Activated CD8-positive, alpha-beta memory T cell treated with anti-CD3 and anti-CD28 coated beads, Interleukin-2, amount 50 U/mL, for 4 hours (primary cell): ENCODE results near the gene IGF1R.

ENCODE experiments used
- DNase-seq: peaks from one replicate; pipeline ENCODE4 v3.0.0-alpha.2; 2020

The IGF1R gene

DNA sequence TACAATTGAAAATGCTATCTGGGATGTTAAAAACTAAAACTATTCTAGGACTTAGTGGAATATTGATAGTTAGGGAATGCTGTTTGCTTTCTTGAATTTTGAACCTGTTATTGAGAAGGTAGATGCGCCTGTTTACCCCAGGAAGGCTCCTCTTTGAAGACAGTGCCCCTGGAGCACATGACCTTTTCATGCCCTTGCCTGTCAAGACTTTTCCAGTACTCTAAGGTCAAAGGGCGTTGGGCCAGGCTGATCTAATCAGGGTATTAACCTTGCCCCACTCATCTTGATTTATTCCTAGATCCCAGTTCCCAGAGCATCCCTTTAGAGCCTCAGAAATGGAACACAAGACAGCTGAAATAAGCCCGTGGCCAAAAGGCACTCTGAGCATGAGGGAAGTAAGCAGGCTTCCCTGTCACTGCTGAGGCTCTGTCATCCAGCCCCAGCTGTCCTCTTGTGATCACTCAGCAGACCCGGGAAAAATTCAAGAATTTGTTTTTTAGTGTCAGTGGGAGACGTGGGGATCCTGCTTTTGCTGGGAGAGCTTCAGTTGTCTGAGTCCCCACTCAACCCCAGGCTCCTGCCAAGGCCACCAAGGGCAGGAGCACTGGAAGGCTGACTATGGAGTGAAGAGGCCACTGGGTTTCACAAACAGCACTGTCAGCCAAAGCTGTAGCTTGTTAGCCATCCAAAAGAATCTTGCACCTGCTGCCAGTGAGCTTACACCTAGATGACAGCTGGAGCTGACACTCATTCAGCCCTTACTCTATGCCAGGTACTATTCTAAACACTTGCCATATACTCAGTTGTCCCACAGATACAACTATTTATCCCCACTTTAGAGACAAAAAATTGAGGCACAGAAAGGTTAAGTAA is 190.3 kb downstream of the IGF1R start:
- no peak for DNase-seq

DNA sequence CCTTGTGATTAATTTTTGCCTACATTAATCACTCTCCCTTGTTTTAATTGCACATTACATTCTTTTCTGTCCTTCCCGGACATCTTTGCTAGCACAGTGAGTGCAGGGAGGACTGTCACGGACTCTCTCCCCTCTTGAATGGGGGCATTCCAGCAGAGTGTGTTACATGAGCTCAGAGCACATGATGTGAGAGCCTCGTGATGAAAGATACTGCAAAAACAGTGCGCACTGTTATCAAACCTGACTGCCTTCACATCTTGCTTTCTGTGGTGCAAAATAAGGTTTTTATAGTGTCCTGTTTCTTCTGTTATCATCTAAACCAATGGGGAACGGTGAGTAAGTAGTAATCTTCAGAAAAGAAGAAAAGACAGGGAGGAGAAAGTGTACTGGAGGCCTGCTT is 191.7 kb downstream of the IGF1R start:
- DNase-seq = no peak

- no peak for DNase-seq
These were observed 193.2 kb downstream of the IGF1R start for GRCh38 chr15:98841419-98841970.

- DNase-seq = no peak
These were observed 194.0 kb downstream of the IGF1R start for GRCh38 chr15:98842192-98842972.

- DNase-seq = no peak
These were observed 194.6 kb downstream of the IGF1R start for GRCh38 chr15:98842973-98843285.

- DNase-seq = no peak
These were observed 195.5 kb downstream of the IGF1R start for GRCh38 chr15:98843844-98844243.

DNA sequence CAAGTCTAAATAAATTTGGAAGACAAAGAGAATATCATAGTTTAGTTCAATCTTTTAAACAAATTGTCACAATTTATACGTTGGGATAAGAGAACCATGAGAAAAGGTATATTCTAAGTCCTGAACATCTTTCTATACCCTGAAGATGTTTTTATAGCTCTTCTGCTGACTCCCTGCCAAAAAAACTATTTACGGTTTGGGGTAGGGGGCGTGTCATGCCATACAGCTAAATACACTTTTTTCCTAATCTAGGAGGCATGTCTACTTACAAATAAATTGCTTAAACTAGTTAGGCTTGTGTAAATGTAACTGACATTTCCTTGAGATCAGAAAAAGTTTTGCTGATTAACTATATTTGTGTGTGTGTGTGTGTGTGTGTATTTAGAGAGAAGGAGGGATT is 195.9 kb downstream of the IGF1R start:
- DNase-seq = no peak

DNA sequence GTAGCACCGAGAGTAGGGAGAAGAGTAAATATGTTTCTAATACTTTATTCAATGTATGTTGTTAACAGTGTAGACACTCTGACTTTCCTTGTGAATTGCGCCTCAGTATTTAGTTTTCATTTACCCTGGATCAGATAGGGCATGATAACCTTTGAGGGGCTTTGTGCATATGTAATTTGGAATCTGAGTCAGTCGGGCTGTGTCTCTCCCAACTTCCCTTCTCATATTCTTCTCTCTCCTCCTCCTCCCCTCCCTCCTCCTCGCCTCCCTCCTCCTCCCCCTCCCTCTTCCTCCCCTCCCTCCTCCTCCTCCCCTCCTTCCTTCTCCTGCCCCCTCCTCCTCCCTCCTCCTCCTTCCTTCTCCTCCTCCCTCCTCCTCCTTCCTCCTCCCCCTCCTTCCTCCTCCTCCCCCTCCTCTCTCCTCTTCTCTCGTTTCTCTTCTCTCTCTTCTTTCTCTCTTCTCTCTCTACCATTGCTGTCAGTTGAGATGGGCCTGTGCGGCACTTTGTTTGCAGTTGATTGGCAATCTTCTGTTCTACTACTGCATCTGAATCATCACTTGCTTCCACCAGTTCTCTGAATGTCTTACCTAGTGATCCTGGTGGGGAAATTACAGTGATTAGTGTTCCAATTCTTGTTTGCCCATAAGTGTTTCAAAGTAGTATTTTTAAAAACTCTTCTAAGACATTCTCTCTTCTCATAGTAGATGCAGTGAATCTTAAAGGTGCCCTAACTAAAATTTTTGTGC is 197.0 kb downstream of the IGF1R start:
- DNase-seq = no peak

GRCh38 chr15:98850961-98851572 is 202.7 kb downstream of the IGF1R start:
- peak; percentile 49 for DNase-seq

GRCh38 chr15:98853161-98853560 is 204.8 kb downstream of the IGF1R start:
- peak; percentile 57 for DNase-seq

GRCh38 chr15:98853617-98854420 is 205.5 kb downstream of the IGF1R start:
- no peak for DNase-seq

- no peak for DNase-seq
These were observed 206.2 kb downstream of the IGF1R start for GRCh38 chr15:98854496-98854895.

- DNase-seq = no peak
These were observed 206.9 kb downstream of the IGF1R start for GRCh38 chr15:98855067-98855814.

- no peak for DNase-seq
These were observed 207.6 kb downstream of the IGF1R start for GRCh38 chr15:98855815-98856531.

- no peak for DNase-seq
These were observed 208.2 kb downstream of the IGF1R start for GRCh38 chr15:98856532-98856907.

DNA sequence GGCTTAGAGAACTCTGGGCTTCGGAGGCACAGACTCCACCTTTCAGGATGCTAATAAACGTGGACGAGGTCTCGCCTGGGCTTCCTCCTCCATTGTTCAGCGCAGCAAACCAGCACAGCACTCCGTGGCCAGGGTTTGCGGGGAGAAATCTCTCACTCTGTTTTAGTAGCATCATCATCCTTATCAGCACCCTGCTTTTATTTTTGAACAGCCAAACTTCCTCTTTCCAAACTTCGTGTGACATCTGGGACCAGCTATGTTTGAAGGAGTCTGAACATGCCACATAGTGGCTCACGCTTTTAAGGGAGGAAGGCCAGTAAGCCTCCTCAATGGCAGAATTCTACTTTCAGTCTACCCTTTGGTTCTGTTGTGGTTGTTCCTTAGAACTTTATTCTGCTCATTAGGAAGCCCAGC is 210.3 kb downstream of the IGF1R start:
- DNase-seq = no peak

GRCh38 chr15:98859149-98859548 is 210.8 kb downstream of the IGF1R start:
- no peak for DNase-seq

DNA sequence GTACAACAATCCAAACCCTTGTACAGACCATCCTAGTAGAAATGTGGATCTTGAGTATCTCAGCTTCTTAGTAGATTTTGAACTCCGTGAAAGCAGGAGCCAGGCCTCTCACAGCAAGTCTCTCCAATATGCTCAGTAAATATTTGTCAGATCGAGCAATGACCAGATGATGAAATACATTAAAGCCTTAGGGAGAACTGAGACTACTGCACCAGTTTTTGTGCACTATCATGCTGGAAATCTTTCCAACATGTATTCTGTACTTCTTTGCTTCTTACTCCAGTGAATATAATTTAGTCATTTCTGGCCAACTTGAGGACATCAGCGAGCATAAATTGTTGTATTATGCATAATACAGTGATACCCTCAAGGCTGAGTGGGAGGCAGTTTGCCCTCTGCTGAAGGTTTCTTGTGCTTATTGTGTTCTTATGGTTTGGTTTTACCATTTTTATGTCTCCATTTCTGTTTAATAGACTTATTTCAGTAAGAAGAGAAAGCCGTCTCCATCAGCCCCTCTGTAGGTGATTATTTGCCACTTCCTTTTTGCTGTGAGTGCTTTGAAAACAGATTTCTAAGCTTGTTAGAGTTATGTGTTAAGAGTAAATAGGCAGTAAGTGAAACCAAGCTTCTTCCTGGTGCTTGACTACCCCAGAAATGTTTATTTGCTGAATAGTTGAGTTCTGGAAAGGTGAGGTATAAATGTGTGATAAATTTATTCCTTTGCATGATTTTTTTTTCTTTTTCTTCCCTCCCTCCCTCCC is 212.1 kb downstream of the IGF1R start:
- DNase-seq = no peak

DNA sequence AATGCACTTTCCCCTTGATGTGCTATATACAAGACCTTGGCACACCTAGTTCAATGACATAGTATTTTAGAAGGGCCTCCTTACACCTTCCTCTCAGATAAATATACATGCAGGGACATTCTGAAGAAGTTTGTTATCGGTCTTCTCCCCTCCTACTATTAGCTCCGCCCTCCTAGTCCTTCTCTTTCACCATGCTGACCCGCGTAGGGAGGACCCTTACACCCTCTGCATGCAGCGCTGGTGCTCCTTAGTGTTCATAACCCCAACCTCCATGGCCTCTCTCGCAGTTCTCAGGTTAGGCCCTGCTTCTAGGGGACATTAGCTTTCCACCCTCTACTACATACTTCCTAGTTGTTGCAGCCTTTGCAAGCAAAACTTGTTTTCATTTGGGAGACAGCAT is 212.8 kb downstream of the IGF1R start:
- DNase-seq = no peak

DNA sequence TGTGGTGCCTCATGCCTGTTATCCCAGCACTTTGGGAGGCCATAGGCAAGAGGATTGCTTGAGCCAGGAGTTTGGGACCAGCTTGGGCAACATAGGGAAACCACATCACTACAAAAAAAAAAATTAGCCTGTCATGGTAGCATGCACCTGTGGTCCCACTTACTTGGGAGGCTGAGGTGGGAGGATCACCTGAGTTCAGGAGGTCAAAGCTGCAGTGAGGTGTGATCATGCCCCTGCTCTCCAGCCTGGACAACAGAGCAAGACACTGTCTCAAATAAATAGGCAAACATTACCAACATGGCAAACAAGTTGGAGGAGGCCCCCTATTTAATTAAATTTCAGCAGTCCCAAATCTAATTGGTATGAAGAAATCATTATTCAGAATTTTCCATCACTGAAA is 215.6 kb downstream of the IGF1R start:
- DNase-seq = no peak
